ENCODE data around the gene SLIT3.
"Not testable (repeated sequence)": the region's sequence is repeated elsewhere in the genome, so short reads cannot be mapped to it uniquely, and the experiment has no call there.

Gene SLIT3

DNA sequence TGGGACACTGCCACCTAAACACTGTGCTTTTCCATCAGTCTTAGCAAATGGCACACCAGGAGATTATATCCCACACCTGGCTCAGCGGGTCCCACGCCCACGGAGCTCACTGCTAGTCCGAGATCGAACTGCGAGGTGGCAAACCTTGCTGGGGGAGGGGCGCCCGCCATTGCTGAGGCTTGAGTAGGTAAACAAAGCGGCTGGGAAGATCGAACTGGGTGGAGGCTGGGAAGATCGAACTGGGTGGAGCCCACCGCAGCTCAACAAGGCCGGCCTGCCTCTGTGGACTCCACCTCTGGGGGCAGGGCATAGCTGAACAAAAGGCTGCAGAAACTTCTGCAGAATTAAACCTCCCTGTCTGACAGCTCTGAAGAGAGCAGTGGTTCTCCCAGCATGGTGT lies 670.0 kb downstream of the SLIT3 start:
- CTCF ChIA-PET, result not testable (repeated sequence)

DNA sequence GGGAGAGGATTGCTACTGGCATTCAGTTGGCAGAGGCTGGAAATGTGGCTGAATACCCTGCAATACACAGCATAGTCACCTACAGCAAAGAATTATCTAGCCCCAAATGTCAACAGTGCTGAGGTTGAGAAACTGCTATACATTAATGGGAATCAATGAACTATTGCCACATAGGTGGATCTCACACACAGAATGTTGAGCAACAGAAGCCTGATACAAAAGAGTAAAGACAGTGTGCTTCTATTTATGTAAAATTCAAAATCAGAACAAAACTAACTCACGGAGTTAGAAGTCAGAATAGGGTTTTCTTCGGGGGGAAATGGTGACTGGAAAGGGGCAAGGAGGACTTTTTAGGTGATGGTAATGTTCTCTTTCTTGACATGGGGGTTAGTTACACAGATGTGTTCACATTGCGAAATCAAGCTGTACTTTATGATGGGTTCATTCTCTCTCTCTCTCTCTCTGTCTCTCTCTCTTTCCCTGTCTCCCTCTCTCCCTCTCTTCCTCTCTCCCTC lies 676.0 kb downstream of the SLIT3 start:
- H3K4me3 Mint-ChIP-seq, result no peak overlapping the region
- no peaks in the 10 kb centered on the region for H3K4me1 Mint-ChIP-seq
- no peak for DNase-seq
- H3K36me3 Mint-ChIP-seq, result no peaks in the 10 kb centered on the region
- no peak overlapping the region for H3K27ac Mint-ChIP-seq
- peaks cover 7% of the 10 kb centered on the region for H3K27me3 Mint-ChIP-seq
- H3K9me3 Mint-ChIP-seq, result no peaks in the 10 kb centered on the region
- CTCF ChIA-PET, result no interaction called here

More for the DNA sequence above, 670.0 kb downstream of the SLIT3 start:
- not testable (repeated sequence) for H3K27ac Mint-ChIP-seq, H3K4me3 Mint-ChIP-seq, H3K9me3 Mint-ChIP-seq, DNase-seq, H3K36me3 Mint-ChIP-seq, H3K4me1 Mint-ChIP-seq, H3K27me3 Mint-ChIP-seq

DNA sequence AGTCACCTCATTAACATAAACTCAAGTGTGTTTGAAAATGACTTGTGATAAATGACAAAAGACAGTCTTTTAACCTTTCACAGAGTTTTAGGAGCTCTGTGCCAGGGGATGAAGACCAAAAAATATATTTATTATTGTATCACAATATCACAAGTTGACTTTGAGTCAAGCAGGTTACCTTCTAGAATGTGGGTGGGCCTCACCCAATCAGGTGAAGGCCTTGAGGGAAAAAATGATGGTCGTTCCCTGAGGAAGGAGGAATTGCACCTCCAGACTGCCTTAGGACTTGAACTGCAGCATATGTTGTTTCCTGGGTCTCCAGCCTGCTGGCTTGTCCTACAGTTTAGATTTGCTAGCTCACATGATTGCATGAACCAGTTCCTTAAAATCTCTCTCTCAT lies 680.1 kb downstream of the SLIT3 start:
- peaks cover 6% of the 10 kb centered on the region for H3K27me3 Mint-ChIP-seq
- no peak for DNase-seq
- no peak overlapping the region for H3K4me3 Mint-ChIP-seq
- no peaks in the 10 kb centered on the region for H3K36me3 Mint-ChIP-seq
- H3K27ac Mint-ChIP-seq, result no peak overlapping the region
- no peaks in the 10 kb centered on the region for H3K4me1 Mint-ChIP-seq
- CTCF ChIA-PET, result no interaction called here
- no peaks in the 10 kb centered on the region for H3K9me3 Mint-ChIP-seq

DNA sequence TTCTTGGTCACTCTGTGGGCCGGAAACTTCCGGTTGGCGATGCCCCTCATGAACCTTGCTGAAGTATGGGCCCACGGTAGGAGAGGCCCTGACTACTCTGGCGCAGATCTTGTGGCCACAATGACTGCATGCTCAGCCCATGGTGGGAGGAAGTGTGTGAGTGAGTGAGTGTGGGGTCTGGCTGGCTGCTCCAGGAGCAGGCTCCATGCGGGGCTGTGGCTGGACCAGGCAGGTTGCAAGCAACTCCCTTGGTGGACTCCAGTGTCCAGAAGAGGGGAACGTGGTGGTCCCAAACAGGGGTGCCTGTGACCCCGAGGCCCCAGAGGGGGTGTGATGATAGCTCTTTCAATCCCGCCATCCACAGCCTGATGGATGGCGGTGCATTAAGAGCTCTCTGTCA lies 686.3 kb downstream of the SLIT3 start:
- Mint-ChIP-seq H3K9me3 (no peaks in the 10 kb centered on the region), H3K27me3 (no peaks in the 10 kb centered on the region), H3K4me3 (no peak overlapping the region), H3K36me3 (no peaks in the 10 kb centered on the region), H3K27ac (no peak overlapping the region), H3K4me1 (peaks cover 9% of the 10 kb centered on the region)
- DNase-seq, result no peak
- CTCF ChIA-PET, result no interaction called here

DNA sequence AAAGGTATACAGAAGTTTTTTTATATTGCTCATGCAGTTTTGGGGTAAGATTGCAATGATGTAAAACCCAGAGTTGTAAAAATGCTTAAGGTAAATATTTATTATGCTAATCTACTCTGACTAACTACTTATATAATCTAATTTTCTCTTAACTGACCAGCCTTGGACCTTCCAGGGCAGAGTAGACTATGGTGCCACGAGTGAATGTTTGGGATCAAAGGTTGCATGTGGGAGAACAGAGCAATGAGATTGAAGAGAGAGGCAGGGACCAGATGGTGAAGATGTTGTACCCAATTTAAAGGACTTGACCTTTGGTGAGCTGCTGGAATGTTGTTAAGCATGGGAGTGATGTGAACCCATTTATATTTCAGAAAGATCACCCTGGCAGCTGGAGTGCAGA lies 686.9 kb downstream of the SLIT3 start:
- H3K4me1 Mint-ChIP-seq, result peaks cover 9% of the 10 kb centered on the region
- H3K4me3 Mint-ChIP-seq, result no peak overlapping the region
- no peaks in the 10 kb centered on the region for H3K27me3 Mint-ChIP-seq
- no peaks in the 10 kb centered on the region for H3K36me3 Mint-ChIP-seq
- no peak overlapping the region for H3K27ac Mint-ChIP-seq
- no peaks in the 10 kb centered on the region for H3K9me3 Mint-ChIP-seq
- CTCF ChIA-PET, result interaction anchor here (0.6 kb wide), 1 partner anchor 116 kb away, joined by 3 read pairs; no protein-coding TSS in a partner anchor
- no peak for DNase-seq

DNA sequence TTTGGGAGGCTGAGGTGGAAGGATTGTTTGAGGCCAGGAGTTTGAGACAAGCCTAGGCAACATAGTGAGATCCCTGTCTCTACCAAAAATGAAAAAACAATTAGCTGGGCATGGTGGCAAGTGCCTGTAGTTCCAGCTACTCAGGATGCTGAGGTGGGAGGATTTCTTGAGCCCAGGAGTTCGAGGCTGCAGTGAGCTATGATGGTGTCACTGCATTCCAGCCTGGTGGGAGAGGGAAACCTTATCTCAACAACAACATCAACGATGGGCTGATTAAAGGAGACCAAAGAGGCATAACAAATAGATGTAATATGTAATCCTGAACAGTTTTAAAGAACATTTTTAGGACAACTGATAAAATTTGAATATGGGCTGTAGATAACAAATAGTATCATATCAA lies 687.5 kb downstream of the SLIT3 start:
- no peaks in the 10 kb centered on the region for H3K36me3 Mint-ChIP-seq
- H3K27ac Mint-ChIP-seq, result no peak overlapping the region
- no peak overlapping the region for H3K4me3 Mint-ChIP-seq
- H3K4me1 Mint-ChIP-seq, result peaks cover 9% of the 10 kb centered on the region
- no peaks in the 10 kb centered on the region for H3K9me3 Mint-ChIP-seq
- no peak for DNase-seq
- CTCF ChIA-PET, result no interaction called here
- no peaks in the 10 kb centered on the region for H3K27me3 Mint-ChIP-seq

DNA sequence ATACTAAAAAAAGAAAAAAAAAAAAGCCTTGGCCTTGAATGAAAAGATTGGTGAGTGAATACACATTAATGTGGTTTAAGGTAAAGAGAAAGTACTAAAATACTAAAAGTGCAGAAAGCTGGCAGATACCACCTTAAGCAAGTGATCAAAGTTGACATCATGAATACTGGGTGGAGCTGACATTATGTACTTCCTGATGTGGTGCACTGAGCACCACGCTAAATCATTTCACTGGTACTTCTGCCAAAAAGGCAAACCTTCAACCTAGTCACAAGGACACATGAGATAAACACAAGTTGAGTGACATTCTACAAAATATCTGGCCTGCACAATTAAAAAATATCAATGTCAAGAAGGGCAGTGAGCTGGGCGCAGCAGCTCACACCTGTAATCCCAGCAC lies 687.9 kb downstream of the SLIT3 start:
- CTCF ChIA-PET, result interaction anchor here (0.7 kb wide), 1 partner anchor 191 kb away, joined by 3 read pairs; no protein-coding TSS in a partner anchor
- Mint-ChIP-seq H3K4me1 (peaks cover 9% of the 10 kb centered on the region), H3K36me3 (no peaks in the 10 kb centered on the region), H3K27me3 (no peaks in the 10 kb centered on the region), H3K4me3 (no peak overlapping the region), H3K27ac (no peak overlapping the region), H3K9me3 (no peaks in the 10 kb centered on the region)
- DNase-seq, result no peak

DNA sequence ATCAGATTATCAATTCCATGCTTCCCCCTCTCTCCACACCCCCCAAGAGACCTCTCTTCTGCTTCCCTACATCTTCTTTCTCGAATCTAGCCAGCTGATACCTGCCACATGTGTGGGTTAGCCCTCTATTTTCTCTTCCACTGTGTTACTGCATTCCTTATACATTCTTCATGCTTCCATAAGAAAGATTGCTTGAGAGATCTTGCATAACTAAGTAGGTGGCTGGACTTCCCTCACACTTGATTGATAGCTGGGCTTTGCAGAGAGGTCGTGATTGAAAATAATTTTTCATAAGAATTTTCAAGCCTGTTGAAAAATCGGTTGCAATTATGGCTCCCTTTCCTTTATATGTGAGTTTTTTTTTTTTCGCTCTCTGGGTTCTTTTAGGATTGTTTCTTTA lies 688.8 kb downstream of the SLIT3 start:
- no peaks in the 10 kb centered on the region for H3K27me3 Mint-ChIP-seq
- DNase-seq, result no peak

More for the DNA sequence above, 688.8 kb downstream of the SLIT3 start:
- Mint-ChIP-seq H3K9me3 (no peaks in the 10 kb centered on the region), H3K4me1 (peaks cover 9% of the 10 kb centered on the region), H3K27ac (no peak overlapping the region), H3K36me3 (no peaks in the 10 kb centered on the region), H3K4me3 (no peak overlapping the region)
- CTCF ChIA-PET, result interaction anchor here (0.7 kb wide), 1 partner anchor 191 kb away, joined by 3 read pairs; no protein-coding TSS in a partner anchor

Measured in activated naive CD4-positive, alpha-beta T cell treated with anti-CD3 and anti-CD28 coated beads, Interleukin-2, amount 10 ng/mL, durations not matched to agents 7 days and 5 days (primary cell).